Measurements from ENCODE around the gene CCL27. TPM values are rescaled to one million over a fixed set of nuclear protein-coding genes. Genes with fewer than 3 reads are reported as not detected.
A peak's percentile ranks its signal among the peaks of the same experiment; 100 is the strongest.

Gene CCL27
- total RNA-seq, 4 donors from 2014 or later = 45.1 TPM; not detected in 3

GRCh38 chr9:34655394-34655793, 7.1 kb downstream of the CCL27 start:
- WGBS, 2 donors = 64 to 67% methylated on average over 5 of the region's 5 CpGs
- H3K4me3 ChIP-seq = no peak overlapping the region
- no peak for DNase-seq (ENCODE audit: low spot score in 2 of 2)
- H3K4me1 ChIP-seq = peaks cover 0 to 53% (median 49%) of the 10 kb centered on the region in 4 donors
- H3K27me3 ChIP-seq = no peaks in the 10 kb centered on the region
- peaks cover 0 to 14% (median 0%) of the 10 kb centered on the region in 3 donors for H3K36me3 ChIP-seq
- H3K27ac ChIP-seq = peak overlapping the region; percentile 63 to 91 (median 83)
- H3K9me3 ChIP-seq = no peaks in the 10 kb centered on the region
- TF ChIP-seq CTCF (IDR thresholded peaks at IDR 0.05) (no peak), POLR2A (IDR thresholded peaks at IDR 0.05) (no peak), EP300 (IDR thresholded peaks at IDR 0.05) (no peak)

GRCh38 chr9:34654323-34655051, 8.0 kb downstream of the CCL27 start:
- no peaks in the 10 kb centered on the region for H3K27me3 ChIP-seq
- H3K9me3 ChIP-seq = no peaks in the 10 kb centered on the region
- peak in 1 of 2 donors; percentile 65 for DNase-seq (ENCODE audit: low spot score in 2 of 2)
- peak overlapping the region in 1 of 4 donors; percentile 7 for H3K4me3 ChIP-seq
- H3K4me1 ChIP-seq = peaks cover 0 to 55% (median 49%) of the 10 kb centered on the region in 4 donors
- 14 to 38% methylated on average over 11 of the region's 11 CpGs for WGBS, 2 donors
- H3K36me3 ChIP-seq = peaks cover 0 to 13% (median 5%) of the 10 kb centered on the region in 3 donors
- TF ChIP-seq CTCF (IDR thresholded peaks at IDR 0.05) (no peak), EP300 (IDR thresholded peaks at IDR 0.05) (peak in 1 of 2 donors; percentile 72)
- peak overlapping the region; percentile 63 to 91 (median 83) for H3K27ac ChIP-seq

- Histone ChIP-seq H3K9me3 (no peaks in the 10 kb centered on the region), H3K27me3 (no peaks in the 10 kb centered on the region), H3K4me3 (peak overlapping the region in 2 of 4 donors; percentile 8 to 48), H3K4me1 (peaks cover 0 to 59% (median 52%) of the 10 kb centered on the region in 4 donors), H3K36me3 (peaks cover 0 to 19% (median 5%) of the 10 kb centered on the region in 3 donors), H3K27ac (peak overlapping the region; percentile 77 to 91 (median 84))
- 23 to 24% methylated on average over 10 to 11 of the region's 11 CpGs for WGBS, 2 donors
- TF ChIP-seq POLR2A (IDR thresholded peaks at IDR 0.05) (no peak), EP300 (IDR thresholded peaks at IDR 0.05) (peak in 1 of 2 donors; percentile 25)
- DNase-seq (ENCODE audit: low spot score in 2 of 2) = peak in 1 of 2 donors; percentile 19
Observed at GRCh38 chr9:34653151-34654072, 9.0 kb downstream of the CCL27 start.

- H3K9me3 ChIP-seq = no peaks in the 10 kb centered on the region
- no peak for DNase-seq (ENCODE audit: low spot score in 2 of 2)
- H3K27ac ChIP-seq = peak overlapping the region; percentile 77 to 91 (median 84)
- WGBS, 2 donors = 8 to 13% methylated on average over 5 of the region's 5 CpGs
- peaks cover 0 to 23% (median 5%) of the 10 kb centered on the region in 3 donors for H3K36me3 ChIP-seq
- H3K4me3 ChIP-seq = peak overlapping the region in 3 of 4 donors; percentile 17 to 48 (median 26)
- H3K27me3 ChIP-seq = no peaks in the 10 kb centered on the region
- H3K4me1 ChIP-seq = peaks cover 0 to 67% (median 59%) of the 10 kb centered on the region in 4 donors
- TF ChIP-seq POLR2A (IDR thresholded peaks at IDR 0.05) (no peak), EP300 (IDR thresholded peaks at IDR 0.05) (no peak), CTCF (IDR thresholded peaks at IDR 0.05) (no peak)
Observed at GRCh38 chr9:34652602-34653000, 9.9 kb downstream of the CCL27 start.

GRCh38 chr9:34651876-34652601, 10.4 kb downstream of the CCL27 start, which contains the start of gene IL11RA:
Gene IL11RA, plus strand, starts transcription at chr9:34652185. Its CDS starts 3,033 bp downstream, at chr9:34655218.
- peak within 1 kb of the TSS; percentile 77 to 91 (median 84) for H3K27ac ChIP-seq
- peaks cover 0 to 23% (median 5%) of the 10 kb centered on the region in 3 donors for H3K36me3 ChIP-seq
- H3K4me3 ChIP-seq = peak within 1 kb of the TSS; percentile 17 to 48 (median 24)
- no peaks in the 10 kb centered on the region for H3K27me3 ChIP-seq
- peaks cover 0 to 73% (median 64%) of the 10 kb centered on the region in 4 donors for H3K4me1 ChIP-seq
- TF ChIP-seq EP300 (IDR thresholded peaks at IDR 0.05) (peak in 1 of 2 donors; percentile 77), CTCF (IDR thresholded peaks at IDR 0.05) (no peak), POLR2A (IDR thresholded peaks at IDR 0.05) (peak in 1 of 2 donors; percentile 44)
- WGBS, 2 donors = 1 to 2% methylated on average over 15 to 22 of the region's 24 CpGs
- peak; percentile 78 to 80 for DNase-seq (ENCODE audit: low spot score in 2 of 2)
- no peaks in the 10 kb centered on the region for H3K9me3 ChIP-seq

Measured in tibial nerve (tissue), 4 donors.